Fibroblast of mammary gland (primary cell): ENCODE data around the gene EZH1.
"Not testable (repeated sequence)": the region's sequence is repeated elsewhere in the genome, so short reads cannot be mapped to it uniquely, and the experiment has no call there.

Source experiments
- DNase-seq: peaks from one replicate; pipeline ENCODE4 v3.0.0-alpha.2; 2010; ENCODE audit warnings: low read depth
- H3K4me3 ChIP-seq: 2 replicates; pipeline ENCODE4 v1.5.1; 2011; ENCODE audit warnings: low read depth, mild to moderate bottlenecking, low read length, moderate library complexity; ENCODE audit not compliant: control insufficient read depth
- CTCF ChIP-seq: conservative IDR thresholded peaks from 2 replicates; pipeline ENCODE4 v1.5.1; 2011; ENCODE audit warnings: low read depth, low read length, inconsistent platforms; ENCODE audit not compliant: control insufficient read depth, insufficient read depth

The EZH1 gene

GRCh38 chr17:42672038-42672437 is 72.8 kb downstream of the EZH1 start:
- no peak overlapping the region for H3K4me3 ChIP-seq
- no peak for DNase-seq
- no peak for TF ChIP-seq CTCF

GRCh38 chr17:42670789-42671657 is 73.8 kb downstream of the EZH1 start:
- TF ChIP-seq CTCF: no peak
- no peak for DNase-seq

GRCh38 chr17:42669977-42670788 is 74.7 kb downstream of the EZH1 start:
- H3K4me3 ChIP-seq: no peak overlapping the region
- DNase-seq: no peak
- TF ChIP-seq CTCF: no peak

More at GRCh38 chr17:42670789-42671657, 73.8 kb downstream of the EZH1 start:
- H3K4me3 ChIP-seq: no peak overlapping the region

GRCh38 chr17:42669705-42669976 is 75.2 kb downstream of the EZH1 start:
- no peak for DNase-seq
- TF ChIP-seq CTCF: no peak
- H3K4me3 ChIP-seq: no peak overlapping the region

- no peak overlapping the region for H3K4me3 ChIP-seq
- peak; percentile 89 for DNase-seq
- TF ChIP-seq CTCF: no peak
These were observed 77.5 kb downstream of the EZH1 start for GRCh38 chr17:42667088-42667951.

GRCh38 chr17:42666126-42666525 is 78.7 kb downstream of the EZH1 start:
- not testable (repeated sequence) for H3K4me3 ChIP-seq

More at GRCh38 chr17:42666126-42666525, 78.7 kb downstream of the EZH1 start:
- not testable (repeated sequence) for DNase-seq
